GM18858 (cell line): ENCODE data around the gene TRMU.

Experiments
- ATAC-seq: cut with Tn5 transposase; IDR thresholded peaks from one replicate; pipeline ENCODE4 v1.9.1; 2021; ENCODE audit not compliant: unreplicated experiment

Gene TRMU

DNA sequence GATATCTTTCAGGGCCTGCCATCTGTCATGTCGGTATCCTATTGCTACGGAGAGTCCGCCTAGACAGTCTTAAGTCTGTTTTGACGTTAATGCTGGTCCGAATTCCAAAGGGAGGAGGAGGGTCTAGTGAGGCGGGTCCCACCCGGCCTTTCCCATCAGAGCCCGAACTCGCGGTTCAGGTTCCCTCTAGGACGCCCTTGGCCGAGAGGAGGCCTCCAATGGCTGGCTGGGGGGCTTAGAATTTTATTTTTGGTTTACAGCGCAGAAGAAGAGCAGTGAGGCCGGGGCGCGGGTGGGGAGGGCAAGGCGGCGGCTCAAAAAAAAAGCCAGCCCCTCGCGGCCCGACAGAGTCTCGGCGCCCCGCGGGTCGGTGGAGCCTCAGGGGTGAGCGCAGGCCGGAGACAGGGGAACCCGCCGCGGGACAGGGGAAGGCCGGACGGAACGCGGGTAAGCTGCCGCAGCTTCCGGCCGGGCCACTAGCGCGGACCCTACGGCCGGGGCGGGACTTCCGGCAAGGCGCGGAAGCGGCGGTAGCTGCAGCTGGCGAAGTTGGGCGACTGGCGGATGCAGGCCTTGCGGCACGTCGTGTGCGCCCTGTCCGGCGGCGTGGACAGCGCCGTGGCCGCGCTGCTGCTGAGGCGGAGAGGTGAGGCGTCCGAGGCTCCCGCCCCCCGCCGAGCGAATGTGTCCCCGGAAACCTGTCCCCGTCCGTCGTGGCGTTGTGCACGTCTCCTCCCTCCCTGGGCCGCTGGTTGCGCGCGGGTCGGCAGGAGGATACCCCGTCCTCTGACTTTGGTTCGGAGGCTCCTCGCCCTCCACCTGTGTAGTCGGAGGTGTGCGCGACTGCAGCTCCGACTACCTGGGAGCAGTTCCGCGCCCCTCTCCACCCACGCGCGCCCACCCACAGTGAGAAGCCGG, at the start of gene TRMU:
Gene TRMU, plus strand, starts transcription at position 514 of the 918 bp plus-strand sequence. Its CDS starts 51 bp downstream, at position 565.
- ATAC-seq: peak; percentile 79

GRCh38 chr22:46286006-46286405, 49.5 kb upstream of the TRMU start:
- no peak for ATAC-seq

DNA sequence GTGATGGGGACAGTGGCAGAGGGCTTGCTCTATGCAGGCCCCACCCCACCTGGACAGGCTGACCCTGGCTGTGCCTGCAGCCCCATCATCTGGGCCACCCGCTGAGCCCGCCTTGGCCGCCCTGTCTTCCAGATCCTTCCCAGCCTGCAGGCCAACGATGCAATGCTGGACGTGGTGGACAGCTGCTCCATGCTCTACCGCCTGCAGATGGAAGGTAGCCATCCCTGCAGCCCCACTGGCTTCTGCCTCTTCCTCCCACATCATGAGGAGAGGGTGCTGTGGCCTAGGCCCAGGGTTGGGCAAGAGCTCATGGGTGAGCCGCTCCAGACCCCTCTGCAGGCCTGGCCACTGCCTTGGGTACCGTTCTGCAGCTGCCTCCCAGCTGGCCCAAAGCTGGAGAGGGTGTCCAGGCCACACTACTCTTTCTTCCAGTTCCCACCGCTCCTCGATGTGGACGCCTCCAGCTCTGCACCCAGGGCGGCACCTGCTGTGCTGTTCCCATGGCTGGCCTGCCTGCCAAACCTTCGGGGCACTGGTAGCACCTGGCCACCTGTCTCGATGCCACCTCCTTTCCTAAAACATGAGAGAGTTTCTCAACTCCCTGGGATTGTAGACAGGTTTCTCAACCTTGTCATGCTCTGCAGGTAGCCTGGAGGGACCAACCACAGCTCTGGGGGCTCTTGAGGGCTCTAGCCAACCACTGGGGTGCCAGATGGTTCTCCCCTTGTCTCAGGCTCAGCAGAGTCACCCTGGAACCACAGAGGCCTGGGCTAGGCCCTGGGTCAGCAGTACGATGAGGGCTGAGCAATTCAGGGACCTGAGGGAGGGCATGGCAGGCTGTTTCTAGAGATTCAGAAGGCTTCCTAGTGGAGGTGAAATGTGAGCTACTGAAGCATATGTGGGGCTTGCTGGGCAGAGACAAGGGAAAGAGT, 48.3 kb upstream of the TRMU start:
- no peak for ATAC-seq

DNA sequence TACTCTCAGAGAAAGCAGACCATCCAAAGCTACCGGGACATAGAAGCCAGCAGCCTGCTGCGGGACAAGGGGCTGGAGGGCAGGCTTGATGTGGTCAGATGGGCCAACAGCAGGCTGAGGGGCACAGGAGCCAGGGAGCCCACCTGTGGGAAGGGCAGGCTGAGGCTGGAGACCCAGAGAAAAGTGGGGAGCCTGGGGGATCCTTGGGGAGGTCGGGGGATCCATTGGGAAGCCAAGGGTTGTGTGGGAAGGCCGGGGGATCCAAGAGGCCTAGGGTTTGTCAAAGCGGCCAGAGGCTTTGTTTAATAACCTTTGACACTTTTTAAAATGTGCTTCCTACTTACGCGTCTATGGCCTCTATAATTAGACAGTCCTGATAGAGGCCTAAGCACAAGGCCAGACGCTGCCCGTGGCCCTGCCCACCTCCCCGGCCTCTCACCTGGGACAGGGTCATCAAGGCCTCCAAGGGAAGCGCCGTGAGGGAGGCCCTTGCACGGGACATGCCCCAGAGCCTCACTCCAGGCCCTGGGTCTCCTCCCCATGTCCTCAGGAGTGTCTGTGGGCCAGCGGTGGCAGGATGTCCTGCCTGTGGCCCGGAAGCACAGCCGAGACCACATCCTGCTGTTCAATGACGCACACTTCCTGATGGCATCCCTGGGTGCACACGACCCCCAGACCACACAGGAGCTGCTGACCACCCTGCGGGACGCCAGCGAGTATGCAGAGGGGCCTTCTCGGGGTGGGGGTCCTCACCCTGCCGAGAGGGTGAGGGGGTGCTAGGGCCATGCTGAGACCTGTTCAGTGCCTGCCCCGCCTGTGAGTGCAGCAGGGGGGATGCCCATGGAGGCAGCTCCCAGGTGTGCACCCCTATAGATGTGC, 47.4 kb upstream of the TRMU start:
- ATAC-seq: no peak

DNA sequence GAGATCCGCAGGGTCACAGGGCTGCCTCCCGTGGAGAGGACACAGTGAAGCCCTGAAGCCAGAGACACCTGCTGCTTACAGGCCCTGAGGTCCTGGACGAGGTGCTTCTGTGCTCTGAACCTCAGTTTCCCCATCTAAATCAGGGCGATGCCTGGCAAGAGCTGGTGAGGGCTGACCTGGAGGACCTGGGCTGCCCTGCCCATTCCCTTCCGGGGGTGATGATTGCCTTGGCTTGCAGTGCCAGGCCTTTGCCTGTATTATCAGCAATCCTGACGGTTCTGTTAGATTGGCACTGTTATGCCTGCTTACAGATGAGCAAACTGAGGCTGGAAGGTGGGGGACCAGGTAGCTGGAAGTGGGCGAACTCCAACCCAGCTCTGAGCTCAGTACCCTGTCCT, 46.7 kb upstream of the TRMU start:
- no peak for ATAC-seq

- no peak for ATAC-seq
Measured at GRCh38 chr22:46289244-46289891, 46.1 kb upstream of the TRMU start.

- ATAC-seq: no peak
Measured at GRCh38 chr22:46290121-46290842, 45.2 kb upstream of the TRMU start.

GRCh38 chr22:46290843-46291785, 44.4 kb upstream of the TRMU start:
- ATAC-seq: no peak

DNA sequence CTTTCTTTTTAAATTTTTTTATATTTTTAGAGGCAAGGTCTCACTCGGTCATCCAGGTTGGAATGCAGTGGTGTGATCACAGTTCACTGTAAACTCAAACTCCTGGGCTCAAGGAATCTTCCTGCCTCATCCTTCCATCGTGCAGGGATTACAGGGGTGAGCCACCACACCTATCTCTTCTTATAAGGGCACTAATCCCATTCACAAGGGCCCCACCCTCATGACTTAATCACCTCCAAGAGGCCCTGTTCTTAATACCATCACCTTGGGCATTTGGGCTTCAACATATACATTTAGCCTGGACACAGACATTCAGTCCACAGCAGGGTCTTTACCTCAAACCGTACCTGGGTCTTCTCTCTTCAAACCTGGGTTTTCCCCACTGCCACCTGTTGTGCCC, 43.3 kb upstream of the TRMU start:
- no peak for ATAC-seq

DNA sequence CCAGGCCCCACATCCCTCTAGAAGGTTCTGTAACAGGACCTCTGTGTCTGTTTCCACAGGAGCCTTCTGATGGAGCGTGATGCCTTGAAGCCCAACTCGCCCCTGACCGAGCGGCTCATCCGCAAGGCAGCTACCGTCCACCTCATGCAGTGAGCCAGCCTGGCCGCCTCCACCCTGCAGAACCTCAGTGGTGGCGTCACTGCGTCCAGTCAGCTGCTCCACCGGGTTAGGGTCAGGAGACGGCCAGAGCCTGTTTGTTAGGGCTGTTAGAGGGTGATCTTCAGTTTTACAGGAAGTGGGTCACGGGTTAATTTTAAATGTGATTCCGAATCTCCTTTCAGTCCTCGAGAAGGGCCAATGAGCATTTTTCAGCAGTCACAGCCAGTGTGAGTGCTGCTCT, 42.8 kb upstream of the TRMU start:
- ATAC-seq: no peak

DNA sequence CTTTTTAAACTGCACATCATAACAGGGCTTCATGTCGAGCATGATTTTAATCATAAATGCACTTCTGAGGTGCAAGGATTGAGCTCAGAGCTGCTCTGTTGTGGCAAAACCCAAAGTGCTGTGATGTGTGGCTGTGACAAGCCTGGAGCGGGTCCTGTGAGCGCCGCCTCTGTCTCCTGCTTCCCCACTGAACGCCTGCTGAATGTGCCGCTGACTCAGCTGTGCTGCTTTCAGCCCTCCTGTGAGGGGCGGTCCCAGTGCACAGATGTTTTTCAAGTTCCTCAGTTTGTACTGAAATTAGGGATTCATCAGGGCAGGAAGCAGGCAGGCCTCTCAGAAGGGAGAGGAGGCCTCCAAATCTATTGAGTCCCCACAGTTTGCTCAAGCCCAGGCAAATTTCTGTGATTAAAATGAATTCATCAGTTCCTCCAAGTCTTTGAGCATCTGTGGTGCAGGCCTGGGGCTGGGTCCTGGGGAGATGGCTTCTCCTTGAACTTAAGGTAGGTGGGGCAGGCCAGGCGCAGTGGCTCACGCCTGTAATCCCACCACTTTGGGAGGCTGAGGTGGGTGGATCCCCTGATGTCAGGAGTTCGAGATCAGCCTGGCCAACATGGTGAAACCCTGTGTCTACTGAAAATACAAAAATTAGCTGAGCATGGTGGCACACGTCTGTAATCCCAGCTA, 41.8 kb upstream of the TRMU start:
- ATAC-seq: no peak

- no peak for ATAC-seq
Measured at GRCh38 chr22:46294784-46295183, 40.7 kb upstream of the TRMU start.

DNA sequence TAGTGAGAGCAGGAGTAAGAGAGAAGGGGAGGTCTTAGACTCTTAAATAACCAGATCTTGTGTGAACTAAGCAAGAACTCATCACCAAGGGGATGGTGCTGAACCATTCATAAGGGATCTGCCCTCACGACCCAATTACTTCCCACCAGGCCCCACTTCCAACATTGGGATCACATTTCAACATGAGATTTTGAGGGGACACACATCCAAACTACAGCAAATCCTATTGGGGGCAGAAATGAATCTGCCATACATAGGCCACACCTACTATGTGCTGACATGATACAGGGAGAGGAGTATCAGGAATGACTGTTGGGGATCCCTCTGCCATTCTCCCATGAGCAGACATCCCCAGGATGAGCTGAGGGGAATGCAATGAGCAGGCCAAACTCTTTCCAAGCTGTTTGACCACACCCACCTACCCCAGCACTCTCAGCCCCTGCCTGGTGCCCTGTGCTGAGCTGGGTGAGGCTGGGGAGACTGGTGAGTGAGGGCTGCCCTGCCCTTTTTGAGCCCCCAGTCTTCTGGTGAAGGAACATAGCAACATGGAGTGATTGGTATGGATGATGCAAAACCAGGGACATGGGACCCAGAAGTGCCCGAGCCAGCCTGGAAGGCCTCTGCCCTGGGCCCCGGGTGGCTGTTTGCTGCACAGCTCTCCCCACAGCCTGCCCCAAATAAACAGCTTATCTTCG, 40.1 kb upstream of the TRMU start:
- ATAC-seq: no peak

DNA sequence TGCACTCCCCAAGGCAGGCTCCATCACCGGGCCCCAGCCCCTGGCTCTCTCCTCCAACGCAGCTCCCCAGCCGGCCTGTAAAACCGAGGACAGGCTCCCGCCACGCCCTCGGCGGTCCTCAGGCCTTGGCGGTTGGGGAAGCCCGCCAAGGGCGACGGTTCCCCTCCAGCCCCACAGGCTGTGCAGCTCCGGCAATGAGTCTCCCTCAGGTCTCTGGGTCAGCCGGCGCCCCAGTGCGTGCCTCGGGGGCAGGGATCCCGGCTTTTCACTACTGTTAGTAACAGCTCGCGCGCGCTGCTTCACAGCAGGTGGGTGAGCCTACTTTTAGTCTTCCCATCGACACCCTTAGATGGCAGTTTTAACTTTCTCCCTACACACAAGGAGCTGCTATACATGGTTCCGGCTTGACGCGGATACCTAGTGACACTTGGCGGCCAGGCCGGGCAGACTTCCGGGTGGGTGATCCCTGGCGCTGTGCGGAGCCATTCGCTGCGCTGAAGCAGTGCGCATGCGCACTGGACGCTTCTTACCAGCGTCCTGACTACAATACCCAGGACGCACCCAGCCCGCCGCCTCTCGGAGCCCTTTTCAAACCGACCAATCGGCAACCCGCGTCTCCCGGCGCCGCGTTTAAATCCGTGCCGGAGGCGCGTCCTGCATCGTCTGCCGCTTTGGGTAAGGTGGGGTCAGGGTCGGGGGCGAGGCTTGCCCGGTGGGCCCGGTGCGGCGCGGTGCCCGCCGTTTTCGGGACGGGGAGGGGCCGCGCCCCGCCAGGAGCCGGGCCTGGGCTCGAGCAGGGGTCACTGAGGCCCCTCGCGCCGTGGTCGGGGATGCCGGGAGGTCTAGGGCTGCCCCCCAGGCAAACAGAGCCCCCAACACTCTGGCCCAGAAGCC, 39.0 kb upstream of the TRMU start, which contains the start of gene GTSE1:
Gene GTSE1, plus strand, starts transcription at position 614 of the 894 bp plus-strand sequence. CDS start 531 bp downstream, outside the sequence.
- ATAC-seq: peak; percentile 87

GRCh38 chr22:46297151-46297812, 38.2 kb upstream of the TRMU start:
- ATAC-seq: no peak

GRCh38 chr22:46299101-46299500, 36.4 kb upstream of the TRMU start:
- no peak for ATAC-seq
